Fibroblast of lung (primary cell): ENCODE data around the gene TRIM36. TPM values are rescaled to one million over a fixed set of nuclear protein-coding genes. Genes with fewer than 3 reads are reported as not detected.

Source experiments
- DNase-seq, 2 donors: peaks; one replicate each; pipeline versions ENCODE4 v3.0.0 to v3.0.0-alpha.2; 2010; ENCODE audit warnings: low read depth in 2 of 2
- H2AFZ ChIP-seq: 2 replicates; pipeline ENCODE4 v1.5.1; 2012; ENCODE audit warnings: low read length, control low read depth, inconsistent platforms
- H3K27ac ChIP-seq: 2 replicates; pipeline ENCODE4 v1.5.1; 2011; ENCODE audit warnings: low read length, control low read depth; ENCODE audit not compliant: insufficient read depth
- H3K27me3 ChIP-seq: 2 replicates; pipeline ENCODE4 v1.5.1; 2011; ENCODE audit warnings: mild to moderate bottlenecking, low read length; ENCODE audit not compliant: control insufficient read depth, insufficient read depth
- H3K36me3 ChIP-seq: 2 replicates; pipeline ENCODE4 v1.5.1; 2011; ENCODE audit warnings: low read length; ENCODE audit not compliant: control insufficient read depth, insufficient read depth
- H3K4me1 ChIP-seq: 2 replicates; pipeline ENCODE4 v1.5.1; 2011; ENCODE audit warnings: low read length; ENCODE audit not compliant: control insufficient read depth, insufficient read depth; ENCODE audit errors: extremely low read depth
- H3K4me2 ChIP-seq: 2 replicates; pipeline ENCODE4 v1.5.1; 2011; ENCODE audit warnings: low read length, control low read depth; ENCODE audit not compliant: insufficient read depth; ENCODE audit errors: extremely low read depth
- H3K4me3 ChIP-seq, 4 experiments: fragments of 200-600 bp in 1 of 4; sonication (generic) in 1 of 4; replicated peaks in 1 of 4; 2 replicates each; pipeline ENCODE4 v1.5.1; 2011 to 2016; ENCODE audit warnings: low read length in 4 of 4, low read depth in 3 of 4, mild to moderate bottlenecking in 3 of 4, control low read depth in 2 of 4, inconsistent platforms in 1 of 4, mixed read lengths in 1 of 4; ENCODE audit not compliant: insufficient read depth in 1 of 4; ENCODE audit errors: control extremely low read depth in 1 of 4
- H3K79me2 ChIP-seq: 2 replicates; pipeline ENCODE4 v1.5.1; 2012; ENCODE audit warnings: mild to moderate bottlenecking, low read length, inconsistent platforms; ENCODE audit not compliant: control insufficient read depth, insufficient read depth
- H3K9ac ChIP-seq: 2 replicates; pipeline ENCODE4 v1.5.1; 2011; ENCODE audit warnings: mild to moderate bottlenecking, low read length, control low read depth; ENCODE audit not compliant: insufficient read depth
- H3K9me3 ChIP-seq: 2 replicates; pipeline ENCODE4 v1.5.1; 2012; ENCODE audit warnings: low read depth, low read length; ENCODE audit not compliant: control insufficient read depth, insufficient read depth
- H4K20me1 ChIP-seq: 2 replicates; pipeline ENCODE4 v1.5.1; 2011; ENCODE audit warnings: low read length; ENCODE audit not compliant: control insufficient read depth, insufficient read depth; ENCODE audit errors: extremely low read depth
- CTCF ChIP-seq, 2 donors: IDR thresholded peaks in 1 of 2; conservative IDR thresholded peaks in 1 of 2; 1 replicate in 1 of 2; 2 replicates in 1 of 2; pipeline ENCODE4 v1.5.1; 2011 to 2012; ENCODE audit warnings: low read length in 2 of 2, control low read depth in 1 of 2, inconsistent platforms in 1 of 2, low read depth in 1 of 2, mild to moderate bottlenecking in 1 of 2
- EZH2 ChIP-seq: IDR thresholded peaks from 2 replicates; pipeline ENCODE4 v1.5.1; 2012; ENCODE audit warnings: low read length, control low read depth, mild to moderate bottlenecking; ENCODE audit errors: missing control alignments
- polyA plus RNA-seq, 2 donors: library from polyadenylated mRNA; depleted of rRNA in 1 of 2; stranded (reverse) in 1 of 2; unstranded in 1 of 2; fragments of >200 nt; gene quantifications; 2 replicates each; pipeline ENCODE4 v1.2.1, GENCODE V29; 2011 to 2012; ENCODE audit warnings: missing spikeins in 1 of 2
- total RNA-seq: library from RNA; depleted of rRNA; stranded (reverse); fragments of >200 nt; gene quantifications from 2 replicates; pipeline ENCODE4 v1.2.1, GENCODE V29; 2014

TRIM36 gene
- total and polyA plus RNA-seq, 2 donors (not counting 1 experiment from before 2014, with no cell fraction given) = 0.12 to 0.33 TPM

- Histone ChIP-seq H3K4me3 (no peak overlapping the region), H3K27me3 (no peaks in the 10 kb centered on the region), H3K9me3 (no peaks in the 10 kb centered on the region), H4K20me1 (no peaks in the 10 kb centered on the region), H3K27ac (no peak overlapping the region), H3K79me2 (no peaks in the 10 kb centered on the region), H3K4me1 (no peaks in the 10 kb centered on the region), H3K36me3 (no peaks in the 10 kb centered on the region), H3K4me2 (no peak overlapping the region), H2AFZ (no peak overlapping the region), H3K9ac (no peak overlapping the region)
- DNase-seq = peak in 1 of 2 donors; percentile 17
- no peak for TF ChIP-seq EZH2
- no peak for TF ChIP-seq CTCF (conservative IDR thresholded peaks at IDR 0.05 in 1 of 2, IDR thresholded peaks at IDR 0.05 in 1 of 2; ENCODE audit: low read depth in 1 of 2, low read length in 2 of 2)
Measured at GRCh38 chr5:115096034-115096769, 73.5 kb downstream of the TRIM36 start.

- H3K79me2 ChIP-seq = no peaks in the 10 kb centered on the region
- no peak for TF ChIP-seq EZH2
- H4K20me1 ChIP-seq = no peaks in the 10 kb centered on the region
- no peak overlapping the region for H3K4me3 ChIP-seq
- H3K4me2 ChIP-seq = no peak overlapping the region
- no peak overlapping the region for H2AFZ ChIP-seq
- no peak for DNase-seq
- no peaks in the 10 kb centered on the region for H3K36me3 ChIP-seq
- H3K27ac ChIP-seq = no peak overlapping the region
- H3K9ac ChIP-seq = no peak overlapping the region
- no peaks in the 10 kb centered on the region for H3K27me3 ChIP-seq
- H3K9me3 ChIP-seq = no peaks in the 10 kb centered on the region
- H3K4me1 ChIP-seq = no peaks in the 10 kb centered on the region
Measured at GRCh38 chr5:115087951-115088350, 81.8 kb downstream of the TRIM36 start.

- no peaks in the 10 kb centered on the region for H3K4me1 ChIP-seq
- no peak overlapping the region for H3K4me3 ChIP-seq
- H3K27ac ChIP-seq = no peak overlapping the region
- no peaks in the 10 kb centered on the region for H3K27me3 ChIP-seq
- H4K20me1 ChIP-seq = no peaks in the 10 kb centered on the region
- no peak overlapping the region for H3K4me2 ChIP-seq
- no peak for DNase-seq
- no peak for TF ChIP-seq EZH2
- no peak for TF ChIP-seq CTCF (conservative IDR thresholded peaks at IDR 0.05 in 1 of 2, IDR thresholded peaks at IDR 0.05 in 1 of 2; ENCODE audit: low read depth in 1 of 2, low read length in 2 of 2)
- no peaks in the 10 kb centered on the region for H3K9me3 ChIP-seq
- H3K9ac ChIP-seq = no peak overlapping the region
- no peak overlapping the region for H2AFZ ChIP-seq
- no peaks in the 10 kb centered on the region for H3K36me3 ChIP-seq
- no peaks in the 10 kb centered on the region for H3K79me2 ChIP-seq
Measured at GRCh38 chr5:115086473-115086872, 83.2 kb downstream of the TRIM36 start.
